HepG2 (cell line): ENCODE data around the gene SYT7. TPM values are rescaled to one million over a fixed set of nuclear protein-coding genes. Genes with fewer than 3 reads are reported as not detected.

Experiments
- BHLHE40 ChIP-seq: IDR thresholded peaks from 2 replicates; pipeline ENCODE4 v1.6.1; 2011; ENCODE audit warnings: low read length, improper control_type of control experiment
- CREB1 ChIP-seq, 2 experiments: fragments of 450-650 bp in 1 of 2; IDR thresholded peaks; 2 replicates each; pipeline ENCODE4 v1.6.1; 2016 to 2017; ENCODE audit warnings: control low read depth in 1 of 2, mild to moderate bottlenecking in 1 of 2, missing compliant biosample characterization in 1 of 2, missing genetic modification characterization in 1 of 2
- CREM ChIP-seq, 2 experiments: sonication (generic) in 1 of 2; formaldehyde crosslinking in 1 of 2; IDR thresholded peaks; 2 replicates each; pipeline versions ENCODE4 v1.4.0 to v1.6.1; 2016 to 2020; ENCODE audit warnings: antibody characterized with exemption in 1 of 2, mild to moderate bottlenecking in 1 of 2, missing genetic modification reagents in 1 of 2
- ELF1 ChIP-seq: sonication (generic); formaldehyde crosslinking; IDR thresholded peaks from 2 replicates; pipeline ENCODE4 v1.4.0; 2020; ENCODE audit warnings: missing genetic modification reagents
- HOXA9 ChIP-seq: sonication (generic); formaldehyde crosslinking; IDR thresholded peaks from 2 replicates; pipeline ENCODE4 v1.8.1; 2022; ENCODE audit warnings: missing genetic modification reagents, mild to moderate bottlenecking, moderate library complexity, borderline replicate concordance
- IRX3 ChIP-seq: sonication (generic); formaldehyde crosslinking; IDR thresholded peaks from 2 replicates; pipeline ENCODE4 v1.8.1; 2023; ENCODE audit warnings: mild to moderate bottlenecking, low read depth, missing genetic modification reagents, borderline replicate concordance
- NCOA5 ChIP-seq: sonication (generic); formaldehyde crosslinking; IDR thresholded peaks from 2 replicates; pipeline ENCODE4 v1.4.0; 2020; ENCODE audit warnings: missing genetic modification reagents
- PRMT3 ChIP-seq: sonication (generic); formaldehyde crosslinking; IDR thresholded peaks from 2 replicates; pipeline ENCODE4 v1.8.1; 2022; ENCODE audit warnings: low read depth, mild to moderate bottlenecking, moderate library complexity, missing genetic modification reagents, borderline replicate concordance
- RXRA ChIP-seq: sonication (generic); formaldehyde crosslinking; IDR thresholded peaks from 2 replicates; pipeline ENCODE4 v1.5.1; 2020; ENCODE audit warnings: missing genetic modification reagents
- SCMH1 ChIP-seq: sonication (generic); formaldehyde crosslinking; IDR thresholded peaks from 2 replicates; pipeline ENCODE4 v1.9.0; 2021; ENCODE audit warnings: missing genetic modification reagents, mild to moderate bottlenecking, borderline replicate concordance
- SMARCC2 ChIP-seq: fragments of 450-650 bp; IDR thresholded peaks from 2 replicates; pipeline ENCODE4 v1.6.1; 2017; ENCODE audit warnings: antibody characterized with exemption, mild to moderate bottlenecking
- TOPORS ChIP-seq: sonication (generic); formaldehyde crosslinking; IDR thresholded peaks from 2 replicates; pipeline ENCODE4 v1.8.0; 2023; ENCODE audit warnings: mild to moderate bottlenecking, missing genetic modification reagents
- ZBTB1 ChIP-seq: sonication (generic); formaldehyde crosslinking; IDR thresholded peaks from 2 replicates; pipeline ENCODE4 v1.4.0; 2020; ENCODE audit warnings: missing genetic modification reagents, borderline replicate concordance
- ZBTB21 ChIP-seq: sonication (generic); formaldehyde crosslinking; IDR thresholded peaks from 2 replicates; pipeline ENCODE4 v1.4.0; 2020; ENCODE audit warnings: missing genetic modification reagents
- ZBTB42 ChIP-seq: sonication (generic); formaldehyde crosslinking; IDR thresholded peaks from 2 replicates; pipeline ENCODE4 v1.5.0; 2020; ENCODE audit warnings: mild to moderate bottlenecking, missing genetic modification reagents
- ZKSCAN1 ChIP-seq: fragments of 150-350 bp; IDR thresholded peaks from 2 replicates; pipeline ENCODE4 v1.6.1; 2014; ENCODE audit warnings: low read length
- ZNF460 ChIP-seq: sonication (generic); formaldehyde crosslinking; IDR thresholded peaks from 2 replicates; pipeline ENCODE4 v1.5.1; 2020; ENCODE audit warnings: missing genetic modification reagents, mild to moderate bottlenecking, borderline replicate concordance
- ZNF512 ChIP-seq: sonication (generic); formaldehyde crosslinking; IDR thresholded peaks from 2 replicates; pipeline ENCODE4 v1.4.0; 2020; ENCODE audit warnings: mild to moderate bottlenecking, missing genetic modification reagents
- ZNF781 ChIP-seq: sonication (generic); formaldehyde crosslinking; IDR thresholded peaks from 2 replicates; pipeline ENCODE4 v1.5.1; 2020; ENCODE audit warnings: borderline replicate concordance, mild to moderate bottlenecking, missing genetic modification reagents; ENCODE audit errors: not compliant biosample characterization
- polyA plus RNA-seq, 8 experiments: library from polyadenylated mRNA; depleted of rRNA in 3 of 8; stranded (reverse) in 7 of 8; unstranded in 1 of 8; fragments of >200 nt; fragmentation: Illumina TruSeq in 4 of 8; extraction: Trizol in 4 of 8; gene quantifications; 2 replicates each; pipeline versions ENCODE4 v1.2.1 to v1.2.3, GENCODE V29; 2011 to 2016; ENCODE audit warnings: low read depth in 4 of 8, missing spikeins in 1 of 8, mixed read lengths in 1 of 8; ENCODE audit not compliant: insufficient read depth in 1 of 8
- total RNA-seq, 5 experiments: library from RNA; depleted of rRNA; stranded (reverse); fragments of >200 nt; fragmentation: Illumina TruSeq; extraction: Trizol; gene quantifications; 2 replicates each; pipeline ENCODE4 v1.2.3, GENCODE V29; 2016; ENCODE audit warnings: low read depth in 1 of 5
- TF ChIP-seq, protein P1 (sequence below): IDR thresholded peaks from 2 replicates; pipeline ENCODE4 v1.4.0; 2020; ENCODE audit warnings: mild to moderate bottlenecking, missing genetic modification reagents
- TF ChIP-seq, protein P2 (sequence below): sonication (generic); formaldehyde crosslinking; IDR thresholded peaks from 2 replicates; pipeline ENCODE4 v1.4.0; 2020; ENCODE audit warnings: missing genetic modification reagents

SYT7 gene
- total and polyA plus RNA-seq, 2 of the 13 experiments (the other 11 are each of a cell fraction or from before 2014, with no cell fraction given): 1.4 to 4.4 TPM

DNA sequence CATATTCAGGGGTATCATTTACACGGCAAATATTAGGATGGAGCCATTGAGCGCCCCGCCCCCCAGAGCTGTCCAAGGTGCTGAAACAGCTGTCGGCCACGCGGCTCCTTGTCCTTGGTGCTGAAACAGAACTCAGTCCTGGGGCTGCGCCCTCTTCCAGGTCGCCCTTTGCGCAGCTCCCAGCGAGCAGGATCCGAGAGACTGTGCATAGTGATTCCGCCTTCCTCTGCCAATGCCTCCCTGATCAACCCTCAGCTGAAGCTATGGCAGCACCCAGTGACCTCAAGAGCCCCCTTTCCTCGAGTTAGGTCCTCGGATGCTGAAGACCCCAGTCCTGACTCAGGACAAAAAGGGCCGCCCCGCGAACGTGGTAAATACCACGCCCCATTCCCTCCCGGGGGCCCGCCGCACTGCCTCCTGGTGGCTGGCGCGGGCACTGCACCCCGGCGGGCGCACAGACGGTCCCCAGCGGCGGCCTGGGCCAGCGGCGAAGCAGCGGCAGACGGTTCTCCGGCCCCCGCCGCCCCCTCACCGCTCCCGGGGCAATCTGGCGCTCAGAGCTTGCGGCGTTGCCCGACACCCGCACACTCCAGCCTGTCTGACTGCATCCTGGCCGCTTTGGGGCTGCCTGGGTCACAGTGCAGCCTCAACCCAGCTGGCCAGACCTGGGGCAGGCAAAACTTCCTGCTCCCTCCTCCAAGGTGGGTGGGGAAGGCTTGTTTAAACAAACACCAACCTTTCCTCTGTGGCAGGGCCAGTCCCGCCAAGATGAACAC, 13.4 kb downstream of the SYT7 start (continued):
- no peak for TF ChIP-seq ZKSCAN1
- TF ChIP-seq CREB1 (IDR thresholded peaks at IDR 0.05): no peak
- TF ChIP-seq CREB1 (CRISPR knock-in tag; IDR thresholded peaks at IDR 0.05): no peak
- TF ChIP-seq ZBTB42 (CRISPR knock-in tag): peak; percentile 99
- peak; percentile 61; the same call in 1 of the 2 replicates for TF ChIP-seq ZNF460 (CRISPR knock-in tag)
- peak; percentile 100 for TF ChIP-seq ZNF781
- TF ChIP-seq HOXA9: peak; percentile 100
- TF ChIP-seq ZBTB21 (CRISPR knock-in tag): peak; percentile 94
- peak; percentile 98; the same call in 1 of the 2 replicates for TF ChIP-seq NCOA5 (CRISPR knock-in tag)
- TF ChIP-seq, protein P1, sequence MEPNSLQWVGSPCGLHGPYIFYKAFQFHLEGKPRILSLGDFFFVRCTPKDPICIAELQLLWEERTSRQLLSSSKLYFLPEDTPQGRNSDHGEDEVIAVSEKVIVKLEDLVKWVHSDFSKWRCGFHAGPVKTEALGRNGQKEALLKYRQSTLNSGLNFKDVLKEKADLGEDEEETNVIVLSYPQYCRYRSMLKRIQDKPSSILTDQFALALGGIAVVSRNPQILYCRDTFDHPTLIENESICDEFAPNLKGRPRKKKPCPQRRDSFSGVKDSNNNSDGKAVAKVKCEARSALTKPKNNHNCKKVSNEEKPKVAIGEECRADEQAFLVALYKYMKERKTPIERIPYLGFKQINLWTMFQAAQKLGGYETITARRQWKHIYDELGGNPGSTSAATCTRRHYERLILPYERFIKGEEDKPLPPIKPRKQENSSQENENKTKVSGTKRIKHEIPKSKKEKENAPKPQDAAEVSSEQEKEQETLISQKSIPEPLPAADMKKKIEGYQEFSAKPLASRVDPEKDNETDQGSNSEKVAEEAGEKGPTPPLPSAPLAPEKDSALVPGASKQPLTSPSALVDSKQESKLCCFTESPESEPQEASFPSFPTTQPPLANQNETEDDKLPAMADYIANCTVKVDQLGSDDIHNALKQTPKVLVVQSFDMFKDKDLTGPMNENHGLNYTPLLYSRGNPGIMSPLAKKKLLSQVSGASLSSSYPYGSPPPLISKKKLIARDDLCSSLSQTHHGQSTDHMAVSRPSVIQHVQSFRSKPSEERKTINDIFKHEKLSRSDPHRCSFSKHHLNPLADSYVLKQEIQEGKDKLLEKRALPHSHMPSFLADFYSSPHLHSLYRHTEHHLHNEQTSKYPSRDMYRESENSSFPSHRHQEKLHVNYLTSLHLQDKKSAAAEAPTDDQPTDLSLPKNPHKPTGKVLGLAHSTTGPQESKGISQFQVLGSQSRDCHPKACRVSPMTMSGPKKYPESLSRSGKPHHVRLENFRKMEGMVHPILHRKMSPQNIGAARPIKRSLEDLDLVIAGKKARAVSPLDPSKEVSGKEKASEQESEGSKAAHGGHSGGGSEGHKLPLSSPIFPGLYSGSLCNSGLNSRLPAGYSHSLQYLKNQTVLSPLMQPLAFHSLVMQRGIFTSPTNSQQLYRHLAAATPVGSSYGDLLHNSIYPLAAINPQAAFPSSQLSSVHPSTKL (CRISPR knock-in tag): peak; percentile 98
- TF ChIP-seq ZNF512 (CRISPR knock-in tag): peak; percentile 44; the same call in 1 of the 2 replicates
- TF ChIP-seq TOPORS (CRISPR knock-in tag): peak; percentile 100
- TF ChIP-seq ELF1: peak; percentile 77
- TF ChIP-seq IRX3: peak; percentile 100
- peak; percentile 88 for TF ChIP-seq RXRA
- no peak for TF ChIP-seq SMARCC2
- peak; percentile 99 for TF ChIP-seq ZBTB1 (CRISPR knock-in tag)
- 0 out of 2 replicates have a peak, but pooled peaks have one; percentile 15 for TF ChIP-seq CREM (IDR thresholded peaks at IDR 0.05)
- TF ChIP-seq CREM (CRISPR knock-in tag; IDR thresholded peaks at IDR 0.05): peak; percentile 76
- peak; percentile 90; the same call in 1 of the 2 replicates for TF ChIP-seq SCMH1 (CRISPR knock-in tag)
- TF ChIP-seq BHLHE40: no peak
- peak; percentile 100 for TF ChIP-seq PRMT3
- TF ChIP-seq, protein P2, sequence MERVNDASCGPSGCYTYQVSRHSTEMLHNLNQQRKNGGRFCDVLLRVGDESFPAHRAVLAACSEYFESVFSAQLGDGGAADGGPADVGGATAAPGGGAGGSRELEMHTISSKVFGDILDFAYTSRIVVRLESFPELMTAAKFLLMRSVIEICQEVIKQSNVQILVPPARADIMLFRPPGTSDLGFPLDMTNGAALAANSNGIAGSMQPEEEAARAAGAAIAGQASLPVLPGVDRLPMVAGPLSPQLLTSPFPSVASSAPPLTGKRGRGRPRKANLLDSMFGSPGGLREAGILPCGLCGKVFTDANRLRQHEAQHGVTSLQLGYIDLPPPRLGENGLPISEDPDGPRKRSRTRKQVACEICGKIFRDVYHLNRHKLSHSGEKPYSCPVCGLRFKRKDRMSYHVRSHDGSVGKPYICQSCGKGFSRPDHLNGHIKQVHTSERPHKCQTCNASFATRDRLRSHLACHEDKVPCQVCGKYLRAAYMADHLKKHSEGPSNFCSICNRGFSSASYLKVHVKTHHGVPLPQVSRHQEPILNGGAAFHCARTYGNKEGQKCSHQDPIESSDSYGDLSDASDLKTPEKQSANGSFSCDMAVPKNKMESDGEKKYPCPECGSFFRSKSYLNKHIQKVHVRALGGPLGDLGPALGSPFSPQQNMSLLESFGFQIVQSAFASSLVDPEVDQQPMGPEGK (CRISPR knock-in tag): peak; percentile 95
